GM10248 (cell line): ENCODE data around the gene OSMR.

Experiments
- CTCF ChIA-PET: fragments of 300-600 bp; sonication (Branson Sonifier 250); formaldehyde crosslinking; extraction: SDS; loops from one replicate; lab custom pipeline; 2021; ENCODE audit warnings: antibody characterized with exemption; lab: Yijun Ruan, JAX
- POLR2A ChIA-PET: fragments of 350-650 bp; sonication (Branson Sonifier 250); formaldehyde crosslinking; extraction: SDS; loops from one replicate; lab custom pipeline; 2020; ENCODE audit warnings: antibody characterized with exemption; lab: Yijun Ruan, JAX
- DNase-seq: peaks from one replicate; pipeline ENCODE4 v3.0.0; 2012; ENCODE audit errors: extremely low spot score
- TF ChIP-seq, protein P1 (sequence below): IDR thresholded peaks from 2 replicates; pipeline ENCODE4 v1.5.1; 2012; ENCODE audit warnings: mild to moderate bottlenecking, low read depth; ENCODE audit errors: extremely low read depth, missing control alignments, control extremely low read depth

The OSMR gene

GRCh38 chr5:38889424-38889823 lies 43.6 kb downstream of the OSMR start:
- CTCF ChIA-PET = no interaction called here
- POLR2A ChIA-PET = no interaction called here
- DNase-seq = no peak
- TF ChIP-seq, protein P1, sequence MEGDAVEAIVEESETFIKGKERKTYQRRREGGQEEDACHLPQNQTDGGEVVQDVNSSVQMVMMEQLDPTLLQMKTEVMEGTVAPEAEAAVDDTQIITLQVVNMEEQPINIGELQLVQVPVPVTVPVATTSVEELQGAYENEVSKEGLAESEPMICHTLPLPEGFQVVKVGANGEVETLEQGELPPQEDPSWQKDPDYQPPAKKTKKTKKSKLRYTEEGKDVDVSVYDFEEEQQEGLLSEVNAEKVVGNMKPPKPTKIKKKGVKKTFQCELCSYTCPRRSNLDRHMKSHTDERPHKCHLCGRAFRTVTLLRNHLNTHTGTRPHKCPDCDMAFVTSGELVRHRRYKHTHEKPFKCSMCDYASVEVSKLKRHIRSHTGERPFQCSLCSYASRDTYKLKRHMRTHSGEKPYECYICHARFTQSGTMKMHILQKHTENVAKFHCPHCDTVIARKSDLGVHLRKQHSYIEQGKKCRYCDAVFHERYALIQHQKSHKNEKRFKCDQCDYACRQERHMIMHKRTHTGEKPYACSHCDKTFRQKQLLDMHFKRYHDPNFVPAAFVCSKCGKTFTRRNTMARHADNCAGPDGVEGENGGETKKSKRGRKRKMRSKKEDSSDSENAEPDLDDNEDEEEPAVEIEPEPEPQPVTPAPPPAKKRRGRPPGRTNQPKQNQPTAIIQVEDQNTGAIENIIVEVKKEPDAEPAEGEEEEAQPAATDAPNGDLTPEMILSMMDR = no peak

- ChIA-PET POLR2A (no interaction called here), CTCF (interaction anchor here (1.0 to 2.0 kb wide), 2 partner anchors 10 to 30 kb away, joined by 3 to 5 read pairs; no protein-coding TSS in a partner anchor)
- TF ChIP-seq, protein P1 = no peak
- DNase-seq = no peak
These were observed 45.8 kb downstream of the OSMR start for GRCh38 chr5:38891563-38891962.

DNA sequence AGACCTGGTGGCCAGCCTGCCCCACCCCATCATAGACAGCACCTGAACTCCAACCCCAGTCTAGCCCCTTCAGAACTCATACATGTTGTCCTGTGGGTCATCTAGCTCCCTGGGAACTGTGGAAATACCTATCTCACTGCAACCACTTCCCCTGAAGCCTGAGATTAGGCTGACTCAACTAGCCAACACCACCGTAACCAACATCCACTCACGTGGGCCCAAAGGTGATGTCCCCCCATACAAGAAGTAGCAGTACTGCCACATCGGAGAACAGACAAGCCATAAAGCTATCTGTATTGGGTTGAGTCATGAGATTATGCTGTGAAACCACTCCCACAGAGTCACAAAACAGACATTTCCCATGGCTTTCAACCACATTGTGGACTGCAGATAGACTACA lies 46.6 kb downstream of the OSMR start:
- TF ChIP-seq, protein P1 = no peak
- ChIA-PET CTCF (interaction anchor here (1.4 to 2.0 kb wide), 2 partner anchors 9 to 29 kb away, joined by 3 to 5 read pairs; no protein-coding TSS in a partner anchor), POLR2A (no interaction called here)
- DNase-seq = no peak

DNA sequence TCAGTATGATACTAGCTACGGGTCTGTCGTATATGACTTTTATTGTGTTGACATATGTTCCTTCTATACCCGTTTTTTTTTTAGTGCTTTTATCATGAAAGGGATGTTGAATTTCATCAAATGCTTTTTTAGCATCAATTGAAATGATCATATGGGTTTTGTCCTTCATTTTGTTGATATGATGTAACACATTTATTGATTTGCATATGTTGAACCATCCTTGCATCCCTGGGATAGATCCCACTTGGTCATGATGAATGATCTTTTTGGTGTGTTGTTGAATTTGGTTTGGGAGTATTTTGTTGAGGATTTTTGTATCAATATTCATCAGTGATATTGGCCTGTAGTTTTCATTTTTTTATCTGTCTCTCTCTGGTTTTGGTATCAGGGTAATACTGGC lies 50.9 kb downstream of the OSMR start:
- no peak for DNase-seq
- CTCF ChIA-PET = no interaction called here
- TF ChIP-seq, protein P1 = no peak
- POLR2A ChIA-PET = no interaction called here

- TF ChIP-seq, protein P1 = no peak
- no peak for DNase-seq
- POLR2A ChIA-PET = no interaction called here
- CTCF ChIA-PET = no interaction called here
These were observed 54.1 kb downstream of the OSMR start for GRCh38 chr5:38899936-38900335.

GRCh38 chr5:38905516-38905915 lies 59.7 kb downstream of the OSMR start:
- TF ChIP-seq, protein P1 = no peak
- no peak for DNase-seq
- ChIA-PET CTCF (interaction anchor here (0.8 kb wide), 1 partner anchor 58 kb away, joined by 3 read pairs; no protein-coding TSS in a partner anchor), POLR2A (interaction anchor here (0.6 kb wide), 1 partner anchor 474 kb away, joined by 3 read pairs; no protein-coding TSS in a partner anchor)
